Keratinocyte (primary cell): ENCODE measurements around the gene TMEM132C.

Source experiments
- CTCF ChIP-seq, 3 experiments: IDR thresholded peaks in 1 of 3; conservative IDR thresholded peaks in 1 of 3; optimal IDR thresholded peaks in 1 of 3; 2 replicates in 2 of 3; 3 replicates in 1 of 3; pipeline versions ENCODE3 to v1.5.1; 2011; ENCODE audit warnings: low read length in 3 of 3, mild to moderate bottlenecking in 3 of 3, moderate library complexity in 2 of 3, control low read depth in 1 of 3, inconsistent platforms in 1 of 3; ENCODE audit not compliant: insufficient read depth in 2 of 3; ENCODE audit errors: extremely low read depth in 1 of 3
- EZH2 ChIP-seq: IDR thresholded peaks from one replicate; pipeline ENCODE4 v1.6.1; 2012; ENCODE audit warnings: inconsistent platforms, mild to moderate bottlenecking, low read length, moderate library complexity

- no peak for TF ChIP-seq CTCF (optimal IDR thresholded peaks at IDR 0.05 in 1 of 3, IDR thresholded peaks at IDR 0.05 in 1 of 3, conservative IDR thresholded peaks at IDR 0.05 in 1 of 3; ENCODE audit: extremely low read depth in 1 of 3, insufficient read depth in 2 of 3, low read length in 3 of 3)
- TF ChIP-seq EZH2, result no peak
Observed at GRCh38 chr12:128699106-128699505, 432.1 kb downstream of the TMEM132C start.
